Panc1 (cell line): ENCODE measurements around the gene C8A.

Experiments
- CTCF ChIP-seq: fragments of 450-650 bp; IDR thresholded peaks from 2 replicates; pipeline ENCODE4 v1.5.1; 2017; ENCODE audit warnings: mild to moderate bottlenecking
- REST ChIP-seq, 2 experiments: IDR thresholded peaks; 2 replicates each; pipeline ENCODE4 v1.6.1; 2011 to 2012; ENCODE audit warnings: low read depth in 2 of 2, control low read depth in 1 of 2, low read length in 1 of 2, mild to moderate bottlenecking in 1 of 2, moderate library complexity in 1 of 2; ENCODE audit not compliant: insufficient read depth in 1 of 2
- SIN3A ChIP-seq: IDR thresholded peaks from 2 replicates; pipeline ENCODE4 v1.6.1; 2012; ENCODE audit warnings: low read depth, mild to moderate bottlenecking, low read length, moderate library complexity, borderline replicate concordance; ENCODE audit not compliant: insufficient read depth

GRCh38 chr1:56880774-56881173 is 26.2 kb downstream of the C8A start:
- TF ChIP-seq CTCF (no peak), SIN3A (no peak), REST (IDR thresholded peaks at IDR 0.05; ENCODE audit: insufficient read depth in 1 of 2, low read depth in 2 of 2, low read length in 1 of 2) (no peak)
